Measurements from ENCODE around the gene MARVELD2.
"Not testable (repeated sequence)": the region's sequence is repeated elsewhere in the genome, so short reads cannot be mapped to it uniquely, and the experiment has no call there.

Gene MARVELD2

GRCh38 chr5:69450116-69450515 lies 35.2 kb downstream of the MARVELD2 start:
- DNase-seq (ENCODE audit: low read depth in 3 of 3), result no peak

GRCh38 chr5:69450527-69450926 lies 35.6 kb downstream of the MARVELD2 start:
- DNase-seq (ENCODE audit: low read depth in 3 of 3), result not testable (repeated sequence)

- no peak for DNase-seq (ENCODE audit: low read depth in 3 of 3)
Observed at GRCh38 chr5:69451941-69452647, 37.2 kb downstream of the MARVELD2 start.

DNA sequence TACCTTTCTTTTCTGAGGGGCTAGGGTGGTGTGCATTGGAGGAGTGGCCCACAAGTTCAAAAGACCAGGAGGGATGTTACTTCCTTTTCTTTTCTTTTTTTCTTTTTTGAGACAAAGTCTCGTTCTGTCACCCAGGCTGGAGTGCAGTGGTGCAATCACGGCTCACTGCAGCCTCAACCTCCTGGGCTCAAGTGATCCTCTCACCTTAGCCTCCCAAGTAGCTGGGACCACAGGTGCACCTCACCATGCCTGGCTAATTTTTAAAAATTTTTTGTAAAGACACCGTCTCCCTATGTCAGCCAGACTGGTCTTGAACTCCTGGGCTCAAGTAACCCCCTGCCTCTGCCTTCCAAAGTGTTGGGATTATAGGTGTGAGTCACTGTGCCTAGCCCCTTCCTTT lies 38.6 kb downstream of the MARVELD2 start:
- DNase-seq (ENCODE audit: low read depth in 3 of 3), result not testable (repeated sequence)

DNA sequence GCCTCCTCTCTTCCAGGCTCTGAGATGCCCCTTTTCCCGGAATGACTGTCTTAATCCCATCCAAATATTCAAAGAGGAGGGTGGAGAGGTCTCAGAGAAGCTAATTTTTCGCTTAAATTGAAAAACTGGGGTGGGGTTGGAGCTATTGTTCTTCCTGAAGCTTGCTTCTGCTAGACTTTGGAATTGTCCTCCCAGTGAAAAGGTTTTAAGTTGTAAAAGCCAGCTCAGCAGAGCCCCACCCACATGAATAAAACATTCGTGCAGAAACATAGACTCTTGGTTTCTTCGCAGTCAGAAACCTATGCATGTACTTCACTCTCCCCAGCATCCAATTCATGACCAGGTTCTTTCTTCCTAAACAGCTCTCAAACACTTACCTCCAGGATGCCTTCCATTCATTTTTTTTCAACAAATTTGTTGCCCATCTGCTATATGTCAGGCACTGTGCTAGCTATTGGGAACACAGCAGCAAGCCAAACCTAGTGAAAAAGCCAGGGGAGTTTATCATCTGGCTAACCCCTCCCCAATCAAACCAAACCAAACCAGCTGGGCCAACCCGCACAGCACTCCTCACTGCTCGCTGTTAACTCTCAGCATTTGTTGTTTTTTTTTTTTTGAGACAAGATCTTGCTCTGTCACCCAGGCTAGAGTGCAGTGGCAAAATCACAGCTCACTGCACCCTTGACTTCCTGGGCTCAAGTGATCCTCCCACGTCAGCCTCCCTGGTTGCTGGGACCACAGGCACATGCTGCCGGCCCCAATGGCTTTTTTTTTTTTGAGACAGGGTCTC lies 39.7 kb downstream of the MARVELD2 start:
- DNase-seq (ENCODE audit: low read depth in 3 of 3), result no peak

- DNase-seq (ENCODE audit: low read depth in 3 of 3), result not testable (repeated sequence)
Observed at GRCh38 chr5:69455428-69455988, 40.6 kb downstream of the MARVELD2 start.

DNA sequence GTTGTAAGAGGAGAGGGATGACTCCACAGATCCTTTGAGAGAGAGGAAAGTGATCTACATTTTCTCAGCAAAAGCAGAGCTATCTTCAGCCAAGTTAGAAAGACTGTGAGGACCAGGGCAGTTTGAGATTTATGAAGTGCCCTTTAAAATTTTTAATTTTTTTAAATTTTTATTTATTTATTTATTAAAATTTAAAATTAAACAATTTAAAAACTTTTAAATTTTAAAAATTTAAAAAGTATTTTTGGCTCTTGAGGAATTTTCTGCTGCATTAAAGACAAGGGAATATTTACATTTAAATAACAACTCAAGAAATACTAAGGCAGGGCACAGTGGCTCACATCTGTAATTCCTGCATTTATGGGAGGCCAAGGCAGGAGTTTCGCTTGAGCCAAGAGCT lies 47.3 kb downstream of the MARVELD2 start:
- DNase-seq (ENCODE audit: low read depth in 3 of 3), result no peak

GRCh38 chr5:69466375-69466774 lies 51.5 kb downstream of the MARVELD2 start:
- DNase-seq (ENCODE audit: low read depth in 3 of 3), result not testable (repeated sequence)

GRCh38 chr5:69467442-69468225 lies 52.7 kb downstream of the MARVELD2 start:
- DNase-seq (ENCODE audit: low read depth in 3 of 3), result no peak

GRCh38 chr5:69468631-69469030 lies 53.7 kb downstream of the MARVELD2 start:
- DNase-seq (ENCODE audit: low read depth in 3 of 3), result no peak

DNA sequence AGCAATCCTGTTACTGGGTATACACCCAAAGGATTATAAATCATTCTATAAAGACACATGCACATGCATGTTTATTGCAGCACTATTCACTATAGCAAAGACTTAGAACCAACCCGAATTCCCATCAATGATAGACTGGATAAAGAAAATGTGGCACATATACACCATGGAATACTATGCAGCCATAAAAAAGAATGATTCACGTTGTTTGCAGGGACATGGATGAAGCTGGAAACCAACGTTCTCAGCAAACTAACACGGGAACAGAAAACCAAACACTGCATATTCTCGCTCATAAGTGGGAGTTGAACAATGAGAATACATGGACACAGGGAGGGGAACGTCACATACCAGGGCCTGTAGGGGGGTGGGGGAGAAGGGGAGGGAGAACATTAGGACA lies 56.6 kb downstream of the MARVELD2 start:
- DNase-seq (ENCODE audit: low read depth in 3 of 3), result not testable (repeated sequence)

- DNase-seq (ENCODE audit: low read depth in 3 of 3), result not testable (repeated sequence)
Observed at GRCh38 chr5:69472535-69473143, 57.7 kb downstream of the MARVELD2 start.

GRCh38 chr5:69477170-69477569 lies 62.3 kb downstream of the MARVELD2 start:
- DNase-seq (ENCODE audit: low read depth in 3 of 3), result no peak

- not testable (repeated sequence) for DNase-seq (ENCODE audit: low read depth in 3 of 3)
Observed at GRCh38 chr5:69478296-69478695, 63.4 kb downstream of the MARVELD2 start.

GRCh38 chr5:69484891-69485290 lies 70.0 kb downstream of the MARVELD2 start:
- no peak for DNase-seq (ENCODE audit: low read depth in 3 of 3)

DNA sequence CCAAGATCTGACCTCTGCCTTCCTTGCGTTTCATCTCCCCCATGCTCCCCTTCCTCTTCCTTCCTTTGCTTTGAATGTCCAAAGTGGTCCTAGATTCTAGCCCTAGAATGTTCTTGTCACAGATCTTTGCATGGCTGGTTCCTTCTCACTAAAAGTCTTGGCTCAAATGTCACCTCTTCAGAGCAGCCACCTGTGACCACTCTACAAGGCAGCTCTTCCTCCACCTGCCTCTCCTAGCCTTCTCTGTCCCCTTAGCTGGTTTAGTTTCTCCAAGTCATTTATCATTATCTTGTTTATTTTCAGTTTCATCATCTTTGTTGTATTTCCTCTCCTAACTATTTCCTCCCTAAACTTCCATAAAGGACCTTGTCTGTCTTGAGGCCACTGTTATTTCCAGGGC lies 70.6 kb downstream of the MARVELD2 start:
- DNase-seq (ENCODE audit: low read depth in 3 of 3), result no peak

DNA sequence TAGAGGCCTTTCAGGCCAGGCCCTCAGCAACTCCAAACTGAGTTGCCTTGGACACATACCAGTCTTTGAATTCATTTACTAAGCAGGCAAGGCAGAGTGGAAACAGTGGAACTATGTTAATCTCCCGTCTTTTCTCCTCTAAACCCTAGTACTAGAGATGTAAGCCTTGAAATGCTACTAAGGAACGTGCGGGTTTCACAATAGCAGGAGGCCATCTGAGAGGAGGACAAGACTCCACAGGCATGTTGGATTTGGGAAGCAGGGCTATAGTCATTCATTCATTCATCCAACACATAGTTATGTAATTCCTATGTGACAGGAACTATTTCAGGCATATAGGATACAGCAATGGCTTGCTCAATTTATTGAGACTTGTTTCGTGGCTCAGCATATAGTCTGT lies 74.3 kb downstream of the MARVELD2 start:
- DNase-seq (ENCODE audit: low read depth in 3 of 3), result no peak

DNA sequence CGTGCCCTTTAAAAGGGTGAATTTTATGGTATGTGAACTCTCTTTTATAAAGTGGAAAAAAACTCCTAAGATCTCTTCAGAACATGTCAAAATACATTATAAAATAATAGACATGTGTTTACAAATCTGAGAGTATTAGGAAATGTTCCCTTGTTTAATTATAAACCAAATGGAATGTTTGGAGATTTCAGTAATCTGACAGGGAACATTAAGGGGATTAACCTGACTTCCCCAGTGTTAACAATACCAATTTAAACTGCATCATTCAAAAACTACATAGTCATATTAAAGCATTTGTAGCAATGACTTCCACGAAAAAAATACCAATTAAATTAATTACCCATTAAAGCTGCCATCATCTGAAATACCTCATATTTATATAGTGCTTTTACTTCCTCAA lies 76.1 kb downstream of the MARVELD2 start:
- DNase-seq (ENCODE audit: low read depth in 3 of 3), result no peak

GRCh38 chr5:69491838-69492390 lies 77.0 kb downstream of the MARVELD2 start:
- no peak for DNase-seq (ENCODE audit: low read depth in 3 of 3)

GRCh38 chr5:69492391-69492922 lies 77.5 kb downstream of the MARVELD2 start, which contains the start of gene OCLN:
OCLN (plus strand) TSS chr5:69492790; CDS start chr5:69504245, 11,455 bp downstream.
- peak in 1 of 3 experiments; percentile 36 for DNase-seq (ENCODE audit: low read depth in 3 of 3)

DNA sequence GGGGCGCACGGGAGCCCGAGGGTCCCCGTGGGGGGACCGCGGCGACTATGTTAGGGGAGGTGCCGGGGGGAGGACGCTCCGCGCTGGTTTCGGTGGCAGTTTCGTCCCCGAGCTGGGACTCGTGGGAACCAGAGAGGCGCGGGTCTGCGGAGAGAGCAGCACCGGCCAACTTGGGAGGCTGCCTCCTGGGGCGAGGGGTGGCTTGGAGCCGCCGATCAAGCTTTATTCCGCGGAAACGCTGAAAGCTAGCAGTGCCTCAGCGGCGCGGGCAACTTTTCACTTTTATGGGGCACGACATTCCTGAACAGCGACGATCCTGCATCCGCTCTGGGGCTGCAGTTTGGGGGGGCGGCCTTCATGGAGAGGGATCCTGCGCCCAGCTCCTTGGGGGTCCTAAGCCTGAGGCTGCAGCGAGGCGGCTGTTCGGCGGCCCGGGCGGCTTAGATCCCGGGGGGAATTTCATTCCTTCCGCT lies 78.0 kb downstream of the MARVELD2 start:
- peak in 1 of 3 experiments; percentile 4 for DNase-seq (ENCODE audit: low read depth in 3 of 3)
